T follicular helper cell (primary cell): ENCODE results near the gene LCLAT1.
"Not testable (repeated sequence)": the region's sequence is repeated elsewhere in the genome, so short reads cannot be mapped to it uniquely, and the experiment has no call there.

Experiments
- DNase-seq: peaks from one replicate; pipeline ENCODE4 v3.0.0-alpha.2; 2020; ENCODE audit warnings: low read depth

The LCLAT1 gene

DNA sequence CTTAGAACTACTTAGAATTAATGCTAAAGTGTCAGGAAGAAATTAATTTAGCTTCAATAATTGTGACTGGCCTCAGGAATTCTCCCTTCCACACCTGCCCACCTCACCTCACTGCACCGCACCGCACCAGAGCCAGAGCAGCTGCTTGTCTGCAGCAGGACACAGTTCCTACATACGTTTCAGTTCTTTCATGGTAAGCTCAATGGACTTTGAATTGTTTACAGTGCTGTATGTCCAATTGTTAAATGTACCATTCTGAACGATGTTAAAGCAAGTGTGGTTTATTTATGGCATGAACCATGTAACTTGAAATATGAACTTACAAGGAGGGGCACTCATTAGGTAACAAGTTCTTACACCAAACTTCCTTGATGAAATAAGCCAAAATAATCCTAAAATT, 196.0 kb downstream of the LCLAT1 start:
- DNase-seq: not testable (repeated sequence)

DNA sequence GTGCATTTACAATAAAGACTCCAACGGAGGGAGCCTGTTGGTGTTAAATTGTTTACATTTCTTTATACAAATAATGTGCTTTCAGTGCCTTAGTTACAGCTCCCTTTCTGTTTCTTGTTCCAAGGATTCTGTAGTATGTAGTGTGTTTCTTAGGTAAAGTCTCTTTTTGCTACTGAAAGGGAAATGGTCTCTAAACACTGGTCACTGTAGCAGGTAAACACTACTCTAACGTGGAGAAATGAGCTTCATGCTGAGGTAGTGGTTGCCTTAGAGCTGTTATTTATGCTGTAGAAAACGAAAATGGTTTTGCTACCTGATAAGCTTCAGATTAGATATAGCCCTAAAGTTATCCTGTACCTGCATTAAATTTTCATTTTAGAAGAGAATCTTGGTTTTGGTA, 196.6 kb downstream of the LCLAT1 start:
- DNase-seq: no peak

DNA sequence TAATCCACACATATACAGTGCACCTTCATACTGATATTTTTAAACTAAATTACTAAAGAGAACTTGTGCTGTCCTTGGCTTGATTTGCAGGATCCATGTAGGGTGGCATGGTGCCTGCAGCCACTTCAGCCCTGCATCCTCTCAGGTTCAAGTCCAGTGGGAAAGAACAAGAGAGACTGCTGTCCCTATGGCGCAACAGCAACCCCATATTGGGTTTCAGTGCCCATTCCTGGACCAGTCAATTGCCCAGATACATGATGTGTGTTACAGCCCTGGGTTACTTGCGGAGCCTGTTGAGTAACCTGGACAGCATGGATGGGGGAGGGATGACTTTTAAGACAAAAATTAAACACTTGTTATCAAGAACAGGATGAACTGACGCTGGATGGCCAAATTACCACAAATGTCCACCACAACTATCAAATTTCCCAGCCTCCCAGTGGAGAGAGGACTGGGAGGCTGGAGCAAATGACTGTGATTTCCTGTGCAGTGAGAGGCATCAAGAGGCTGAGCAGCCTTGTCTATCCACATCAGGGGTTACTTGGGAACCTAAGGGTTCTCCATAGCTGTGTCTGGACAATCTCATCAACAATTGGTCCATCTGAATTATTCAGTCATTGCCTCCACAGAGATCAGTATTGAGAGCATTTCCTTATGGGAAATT, 198.2 kb downstream of the LCLAT1 start:
- DNase-seq: no peak

DNA sequence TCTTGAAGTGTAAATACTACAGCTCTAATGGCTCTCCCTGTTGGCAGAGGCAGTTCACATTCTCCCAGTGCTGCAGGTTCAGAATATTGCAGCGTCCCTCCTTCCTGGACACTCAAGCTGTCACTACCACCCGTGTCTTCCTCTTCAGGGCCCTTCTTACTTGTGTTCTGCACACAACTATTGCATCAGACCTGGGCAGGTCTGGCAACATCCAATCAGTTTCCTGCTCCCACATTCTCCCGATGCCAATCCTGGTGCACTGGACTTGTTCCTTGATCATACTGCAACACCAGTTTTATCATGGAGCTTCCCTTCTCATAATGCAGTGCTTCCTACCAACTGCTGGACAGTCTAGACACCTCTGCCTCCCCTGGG, 198.7 kb downstream of the LCLAT1 start:
- no peak for DNase-seq

DNA sequence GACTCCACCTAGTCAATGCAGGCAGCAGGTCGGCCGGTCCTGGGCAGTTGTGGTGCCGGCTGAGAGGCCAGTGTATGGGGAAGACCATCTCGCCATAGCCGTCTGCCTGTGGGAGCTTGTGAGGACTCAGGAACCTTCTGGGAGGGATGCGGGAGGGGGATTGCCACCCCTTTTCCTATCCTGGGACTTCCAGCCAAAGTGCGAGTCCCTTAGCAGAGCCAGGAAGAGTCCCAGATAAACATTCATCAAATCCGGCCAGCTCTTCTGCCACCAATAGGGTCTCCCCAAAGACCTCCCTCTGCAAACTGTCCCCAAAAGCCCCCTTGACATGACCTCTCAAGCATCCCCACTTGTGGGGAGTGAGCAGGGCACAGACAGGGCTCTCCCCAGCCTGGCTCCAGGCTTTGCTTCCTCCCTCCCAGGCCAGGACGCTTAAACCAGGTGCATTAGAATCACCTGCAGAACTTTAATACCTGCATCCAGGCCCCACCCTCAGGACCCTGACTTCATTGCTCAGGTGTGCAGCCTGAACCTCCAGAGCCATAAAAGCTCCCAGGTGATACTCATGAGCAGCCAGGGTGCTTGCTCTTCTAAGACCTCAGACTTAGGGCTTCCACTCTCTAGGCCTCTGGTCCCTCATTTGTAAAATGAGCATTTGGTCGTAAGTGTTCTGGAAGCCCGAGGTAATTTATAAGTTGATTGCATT, 200.9 kb downstream of the LCLAT1 start:
- DNase-seq: no peak

DNA sequence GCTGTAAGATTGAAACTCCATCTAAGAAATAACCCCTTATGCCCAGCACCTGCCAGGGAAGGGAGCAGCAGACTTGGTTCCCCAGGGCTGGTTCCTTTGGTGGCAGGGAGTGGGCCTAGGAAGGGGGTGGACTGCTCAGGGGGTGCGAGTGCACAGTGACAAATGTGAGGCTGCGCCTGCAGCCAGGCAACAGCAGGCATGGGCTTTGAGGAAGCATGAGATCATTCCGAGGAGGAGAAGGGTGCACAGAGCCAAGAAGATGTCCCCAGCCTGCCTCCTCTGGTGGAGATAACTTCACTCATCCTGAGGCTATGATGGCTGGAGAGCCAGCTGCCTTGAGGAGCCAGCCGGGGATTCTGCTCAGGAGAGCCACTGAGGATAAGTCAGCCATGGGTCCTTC, 202.2 kb downstream of the LCLAT1 start:
- no peak for DNase-seq

DNA sequence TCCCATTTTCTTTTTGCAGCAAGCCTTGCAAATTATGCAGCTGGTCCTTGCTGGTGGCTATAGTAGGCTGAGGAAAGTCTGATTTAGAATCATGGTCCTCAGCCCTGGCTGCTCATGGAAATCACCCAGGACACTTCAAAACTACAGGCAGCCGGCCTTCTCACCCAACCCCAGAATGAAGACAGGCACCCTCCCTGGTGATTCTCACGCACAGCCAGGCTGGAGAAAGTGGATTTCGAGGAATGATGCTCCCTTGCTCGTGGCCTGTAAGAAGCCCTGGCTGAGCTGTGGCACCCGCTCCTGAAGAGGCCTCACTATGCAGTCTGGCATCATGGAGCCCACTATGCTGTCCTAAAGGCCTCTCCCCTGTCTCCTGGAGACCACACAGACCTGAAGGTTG, 202.8 kb downstream of the LCLAT1 start:
- no peak for DNase-seq

DNA sequence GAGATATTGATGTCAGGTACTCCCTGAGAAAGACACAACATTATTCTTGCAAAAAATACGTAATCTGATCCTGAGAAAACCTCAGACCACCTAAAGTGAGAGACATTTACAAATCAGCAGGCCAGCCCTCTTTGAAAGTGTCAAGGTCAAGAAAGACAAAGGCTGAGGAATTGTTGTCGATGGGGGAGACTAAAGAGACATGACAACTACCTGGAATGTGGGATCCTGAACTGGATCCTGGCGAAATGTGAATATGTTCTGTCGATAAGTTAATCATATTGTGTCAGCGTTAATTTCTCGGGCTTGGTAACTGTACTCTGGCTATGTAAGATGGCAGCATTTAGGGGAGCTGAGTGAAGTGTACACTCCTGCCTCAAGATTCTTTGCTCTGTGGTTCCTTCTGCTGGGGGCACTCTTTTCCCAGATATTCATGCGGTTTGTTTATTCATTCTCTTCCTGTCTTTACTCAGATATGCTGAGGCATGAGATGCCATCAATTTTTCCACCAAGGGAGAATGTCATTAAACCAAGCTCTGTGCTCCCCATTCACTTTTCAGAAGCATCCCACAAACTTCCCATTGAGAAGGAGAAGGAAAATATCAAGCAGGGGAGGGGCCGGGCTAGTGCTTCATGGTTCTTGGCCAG, 205.3 kb downstream of the LCLAT1 start:
- DNase-seq: no peak

DNA sequence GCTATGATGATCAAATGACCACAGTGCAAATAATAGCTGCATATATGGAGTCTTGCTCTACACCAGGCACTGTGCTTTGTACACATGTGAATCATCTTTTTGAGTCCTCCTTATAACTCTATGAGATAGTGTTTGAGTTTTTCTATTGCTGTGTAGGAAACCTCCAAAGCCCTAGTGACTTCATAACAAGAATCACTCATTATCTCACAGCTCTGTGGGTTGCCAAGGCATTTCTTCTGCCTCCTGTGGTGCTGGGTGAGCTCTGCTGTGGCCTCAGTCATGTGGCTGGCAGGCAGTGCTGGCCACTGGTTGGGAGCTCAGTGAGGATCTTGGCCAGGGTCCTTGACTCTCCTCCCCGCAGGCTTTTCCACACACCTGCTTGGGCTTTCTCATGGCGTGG, 206.8 kb downstream of the LCLAT1 start:
- DNase-seq: no peak

DNA sequence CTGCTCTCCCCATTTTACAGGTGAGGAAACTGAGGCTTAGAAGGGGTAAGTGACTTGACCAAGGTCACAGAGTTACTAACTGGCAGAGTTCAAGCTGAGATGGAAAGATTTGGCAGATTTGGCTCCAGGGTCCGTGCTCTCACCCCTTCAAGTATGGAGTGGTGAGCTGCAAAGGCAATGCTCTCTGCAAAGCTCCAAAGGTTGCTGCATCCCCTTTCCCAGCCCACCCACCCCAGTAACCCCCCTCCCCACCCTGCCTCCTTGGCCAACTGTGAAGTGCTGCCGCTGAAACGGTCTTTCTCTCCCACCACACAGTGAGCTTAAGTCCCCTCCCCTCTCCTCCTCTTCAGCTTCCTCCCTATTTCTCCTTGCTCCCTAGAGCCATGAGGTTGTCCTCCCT, 207.4 kb downstream of the LCLAT1 start:
- DNase-seq: no peak

DNA sequence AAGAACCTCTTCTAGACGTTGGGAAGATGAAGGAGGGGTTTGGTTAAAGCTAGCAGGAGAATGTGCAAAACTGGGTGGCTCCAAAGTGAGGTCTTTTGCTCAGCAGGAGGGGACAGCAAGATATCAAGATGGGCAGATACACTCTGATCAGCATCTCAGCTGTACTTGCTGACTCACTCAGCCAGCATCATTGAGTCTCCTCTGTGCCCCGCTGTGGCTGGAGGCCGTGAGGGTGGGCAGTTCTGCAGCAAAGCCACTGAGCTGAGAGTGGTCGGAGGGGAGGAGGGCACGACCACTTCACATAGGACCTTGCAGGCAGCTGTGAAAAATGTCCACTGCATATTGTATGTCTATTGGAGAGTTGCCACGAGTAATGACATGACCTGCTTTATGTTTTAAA, 208.2 kb downstream of the LCLAT1 start:
- DNase-seq: no peak

DNA sequence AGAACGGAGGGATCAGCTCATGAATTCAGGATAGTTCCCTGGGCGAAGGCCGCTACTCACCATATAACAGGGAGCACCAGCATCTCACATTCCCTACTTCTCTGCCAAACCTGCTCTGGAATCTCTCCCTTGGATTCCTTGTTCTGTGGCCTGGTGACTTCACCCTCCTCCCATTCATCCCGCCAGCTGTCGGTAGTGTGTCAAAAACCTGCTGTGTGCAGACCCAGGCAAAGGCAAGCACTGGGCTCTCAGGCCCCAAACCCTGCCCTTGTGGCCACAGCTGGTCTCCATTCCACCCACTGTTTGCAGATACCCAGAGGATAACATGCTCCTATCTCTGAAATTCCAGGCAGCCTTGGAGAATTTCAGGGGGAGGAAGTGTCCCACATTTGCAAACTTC, 208.6 kb downstream of the LCLAT1 start:
- no peak for DNase-seq

DNA sequence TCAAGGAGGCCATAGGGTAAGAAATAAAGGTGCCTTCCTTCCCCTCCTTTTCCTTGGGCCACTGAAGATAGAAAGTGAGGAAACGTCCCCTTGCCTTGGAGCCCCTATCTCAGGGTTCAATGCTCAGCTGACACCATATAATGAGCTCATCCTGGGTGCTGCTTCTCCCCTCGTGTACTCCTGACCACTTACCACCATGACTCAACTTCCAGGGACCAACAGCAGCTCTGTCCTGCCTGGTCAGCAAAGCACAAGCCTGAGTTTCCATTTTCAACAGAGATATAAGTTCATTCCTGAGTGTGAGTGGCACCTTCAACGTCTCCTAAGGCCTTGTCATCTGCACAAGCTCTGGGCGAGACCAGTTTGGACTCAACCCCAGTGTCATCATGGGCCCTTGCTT, 209.0 kb downstream of the LCLAT1 start:
- DNase-seq: no peak

DNA sequence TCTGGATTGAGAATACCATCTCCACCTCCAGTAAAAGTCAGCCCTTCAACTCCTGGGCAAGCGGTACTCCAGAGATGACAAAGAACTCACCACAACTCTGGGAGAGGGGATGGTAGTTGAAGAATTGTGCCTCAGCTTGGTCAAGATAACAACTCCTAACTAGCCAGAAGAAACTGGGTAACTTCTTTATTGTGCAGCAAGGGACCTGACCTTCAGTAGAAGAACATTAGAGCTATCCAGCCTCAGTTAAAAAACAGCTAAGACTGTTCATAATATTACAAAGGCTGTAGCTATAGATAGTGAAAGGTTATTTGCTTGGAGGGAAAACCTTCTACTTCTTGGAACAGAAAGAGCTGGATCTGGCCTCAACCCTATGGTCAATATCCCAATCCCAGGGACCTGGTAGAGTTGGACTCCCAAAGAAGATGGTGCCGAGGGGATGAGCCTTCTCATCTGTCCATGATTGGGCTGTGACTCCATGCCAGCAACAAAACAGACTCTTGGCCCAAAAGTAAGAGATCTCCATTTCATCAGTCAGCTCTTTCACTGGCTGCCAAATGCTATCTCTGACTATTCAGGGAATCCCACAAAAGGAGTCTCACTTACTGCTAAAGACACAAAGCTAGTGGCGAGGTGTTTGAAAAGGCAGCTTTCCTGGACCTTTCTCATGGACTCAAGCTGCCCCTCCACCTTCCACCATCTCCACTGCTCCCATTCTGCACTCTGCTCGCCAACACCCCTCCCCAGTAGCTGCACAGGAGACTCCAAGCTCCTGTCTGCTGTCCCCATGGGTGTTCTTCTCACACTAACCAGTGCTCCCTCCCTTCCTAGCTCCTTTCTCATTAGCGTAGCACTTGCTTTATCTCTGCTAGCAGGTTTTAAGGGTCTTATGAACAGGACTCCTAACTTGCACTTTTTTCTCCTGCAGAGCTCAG, 214.4 kb downstream of the LCLAT1 start:
- no peak for DNase-seq

DNA sequence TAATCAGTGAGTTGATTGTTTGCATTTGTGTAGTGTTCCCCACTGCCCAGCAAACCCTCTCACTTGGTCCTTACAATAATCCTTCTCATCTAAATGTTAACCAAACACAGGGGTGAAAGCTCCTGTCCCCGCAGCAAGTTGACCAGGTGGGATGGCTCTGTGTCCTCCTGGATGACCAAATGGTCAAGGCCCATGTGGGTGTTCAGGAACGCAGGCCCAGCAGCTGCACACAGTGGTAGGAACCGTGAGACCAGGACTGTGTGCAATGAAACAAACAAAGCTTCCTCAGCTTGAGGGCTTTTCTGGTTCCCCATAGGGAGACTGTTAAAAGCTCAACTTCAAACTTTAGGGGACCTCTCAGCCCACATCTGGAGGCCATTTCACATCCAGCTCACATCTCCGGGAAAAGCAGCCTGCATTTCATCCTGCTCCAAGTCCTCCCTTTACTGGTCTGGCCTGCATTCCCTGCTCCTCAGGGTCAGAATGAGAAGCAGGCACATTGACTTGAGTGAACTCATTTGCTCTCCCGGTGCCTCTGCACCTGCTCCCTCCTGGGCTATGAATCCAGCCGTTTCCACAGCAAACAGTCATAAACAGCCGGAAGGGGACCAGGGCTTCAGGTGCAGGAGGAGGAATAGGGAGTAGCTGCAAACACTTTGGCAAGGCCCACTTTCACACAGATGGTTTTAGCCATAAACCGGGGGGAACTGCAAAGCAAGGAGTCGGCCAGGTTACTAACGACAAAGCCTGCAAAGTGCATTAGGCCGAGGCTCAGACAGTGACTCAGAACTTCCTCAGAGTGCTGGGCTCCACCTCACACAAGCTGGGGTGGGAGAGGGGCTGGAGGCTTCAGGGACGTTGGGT, 215.5 kb downstream of the LCLAT1 start:
- DNase-seq: no peak

DNA sequence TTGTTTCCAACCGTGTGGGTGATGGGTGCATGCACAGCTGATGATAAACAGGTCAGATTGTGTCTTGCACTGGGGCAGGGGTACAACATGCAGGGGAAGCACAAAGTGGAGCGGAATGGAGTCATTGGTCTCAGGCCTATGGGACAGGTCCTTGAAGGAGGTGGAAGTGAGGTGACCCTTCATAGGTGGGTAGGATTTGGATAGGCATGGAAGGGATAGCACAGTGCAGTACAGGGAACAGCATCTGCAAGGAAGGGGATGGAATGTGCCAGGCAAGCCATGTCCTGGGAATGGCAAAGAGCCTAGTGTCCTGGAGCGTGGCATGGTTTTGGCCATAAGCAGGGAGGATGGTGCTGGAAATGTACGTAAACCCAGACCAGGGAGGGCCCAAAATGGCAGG, 216.3 kb downstream of the LCLAT1 start:
- no peak for DNase-seq

DNA sequence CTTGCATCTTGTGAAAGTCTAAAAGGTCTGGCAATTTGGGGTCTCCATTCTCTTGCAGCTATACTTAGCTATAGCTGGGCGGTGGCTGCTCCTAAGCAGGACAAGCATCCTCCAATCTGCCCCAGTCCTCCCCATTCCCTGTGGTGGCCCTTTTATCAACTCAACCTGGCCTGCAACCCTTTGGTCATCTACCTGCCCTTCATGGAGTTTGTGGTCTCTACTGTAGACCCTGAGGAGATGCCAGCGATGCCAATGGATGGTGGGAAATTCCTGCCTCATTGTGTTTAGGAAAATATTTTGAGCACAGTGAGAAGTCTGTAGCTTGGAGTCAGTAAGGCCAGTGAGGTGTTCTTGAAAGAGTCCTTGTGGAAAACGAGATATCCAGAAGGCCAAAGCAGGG, 216.8 kb downstream of the LCLAT1 start:
- DNase-seq: no peak

DNA sequence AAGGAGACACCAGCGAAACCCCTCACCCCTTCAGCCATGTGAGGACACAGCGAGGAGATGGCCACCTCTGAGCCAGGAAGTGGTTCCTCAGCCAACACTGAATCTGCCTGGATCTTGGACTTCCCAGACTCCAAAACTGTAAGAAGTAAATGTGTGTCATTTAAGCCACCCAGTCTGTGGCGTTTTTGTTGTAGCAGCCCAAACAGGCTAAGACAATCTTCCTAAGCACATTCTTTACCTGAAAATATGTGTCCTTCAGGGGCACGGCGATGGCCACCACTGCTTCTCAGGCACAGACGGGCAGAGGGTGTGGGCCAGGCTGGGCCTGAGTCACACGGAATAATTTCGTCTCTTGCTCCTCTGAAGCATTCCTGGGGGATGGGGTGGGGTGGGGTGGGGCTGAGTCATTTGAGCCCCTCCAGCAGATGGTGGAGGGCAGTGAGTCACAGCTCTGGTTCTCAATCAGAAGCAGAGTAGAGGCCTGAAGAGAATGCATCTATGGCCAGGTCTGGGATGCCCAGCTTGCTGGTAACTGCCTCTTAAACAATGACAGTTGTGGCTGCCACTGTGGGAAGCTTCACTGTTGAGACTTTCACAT, 217.8 kb downstream of the LCLAT1 start:
- no peak for DNase-seq

DNA sequence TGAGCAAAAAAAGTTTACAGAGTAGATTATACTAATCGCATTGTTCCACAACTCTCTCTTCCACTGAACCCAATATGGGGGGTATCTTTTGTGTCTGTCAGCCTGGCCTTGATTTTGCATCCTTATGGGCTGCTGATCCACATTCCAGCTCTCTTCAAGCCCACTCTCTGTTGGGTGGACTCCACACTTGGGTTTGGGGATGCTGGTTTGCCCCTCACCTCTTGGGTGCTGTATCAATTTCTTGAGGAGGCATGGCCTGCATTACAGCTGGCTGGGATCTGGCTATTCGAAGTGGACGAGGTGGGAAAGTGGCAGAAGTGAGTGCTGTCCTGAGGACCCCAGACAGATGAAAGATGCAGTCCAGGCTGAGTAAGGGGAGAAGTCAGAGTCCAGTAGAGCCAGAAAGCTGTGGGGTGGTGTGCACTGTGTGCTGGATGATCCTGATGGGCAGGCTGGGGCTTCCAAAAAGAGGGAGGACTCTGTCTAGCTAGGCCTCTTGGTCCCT, 218.8 kb downstream of the LCLAT1 start:
- DNase-seq: no peak

DNA sequence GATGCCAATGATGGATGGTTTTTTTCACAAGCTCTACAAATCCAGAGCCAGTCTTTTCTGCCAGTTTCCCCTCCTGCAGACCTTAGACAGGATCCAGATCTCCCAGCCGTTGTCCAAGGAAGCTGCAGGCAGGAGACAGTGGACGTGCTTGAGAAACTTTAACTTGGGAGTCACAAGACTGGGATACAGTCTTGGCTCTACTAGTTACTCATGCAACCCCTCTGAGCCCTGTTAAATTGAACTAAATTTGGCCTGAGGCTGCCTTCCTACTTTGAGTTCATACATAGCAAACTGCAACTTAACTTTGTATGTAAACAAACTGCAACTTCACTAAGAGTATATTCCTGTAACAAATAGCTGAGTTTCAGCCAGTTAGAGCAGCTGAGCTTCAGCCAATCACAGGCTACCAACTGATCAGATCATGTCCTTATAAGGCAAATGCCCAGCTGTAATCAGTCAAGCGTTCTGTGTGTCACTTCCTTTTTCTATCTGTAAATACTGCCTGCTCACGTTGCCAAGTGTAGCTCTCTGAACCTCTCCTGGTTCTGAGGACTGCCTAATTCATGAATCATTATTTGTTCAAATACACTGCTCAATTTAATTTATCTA, 219.3 kb downstream of the LCLAT1 start:
- no peak for DNase-seq
